HepG2 (cell line): ENCODE results near the gene ZACN. TPM values are rescaled to one million over a fixed set of nuclear protein-coding genes. Genes with fewer than 3 reads are reported as not detected.

ENCODE experiments used
- BCL6 ChIP-seq: IDR thresholded peaks from 2 replicates; pipeline ENCODE4 v1.6.1; 2016; ENCODE audit warnings: missing genetic modification reagents, missing compliant biosample characterization
- BORCS8-MEF2B ChIP-seq: sonication (generic); formaldehyde crosslinking; IDR thresholded peaks from 2 replicates; pipeline ENCODE4 v1.8.0; 2022; ENCODE audit warnings: mild to moderate bottlenecking, missing genetic modification reagents
- CHD4 ChIP-seq: fragments of 200-600 bp; sonication (generic); IDR thresholded peaks from 2 replicates; pipeline ENCODE4 v1.7.0; 2017; ENCODE audit warnings: mild to moderate bottlenecking, low read length, borderline replicate concordance
- GPN1 ChIP-seq: sonication (generic); formaldehyde crosslinking; IDR thresholded peaks from 2 replicates; pipeline ENCODE4 v1.5.1; 2020; ENCODE audit warnings: missing genetic modification reagents, borderline replicate concordance
- HDAC6 ChIP-seq: fragments of 200-600 bp; sonication (generic); IDR thresholded peaks from 2 replicates; pipeline ENCODE4 v1.7.0; 2017; ENCODE audit warnings: mild to moderate bottlenecking, antibody characterized with exemption, low read length, low read depth
- KDM5B ChIP-seq: sonication (generic); formaldehyde crosslinking; IDR thresholded peaks from 2 replicates; pipeline ENCODE4 v1.4.0; 2020; ENCODE audit warnings: missing genetic modification reagents, mild to moderate bottlenecking, borderline replicate concordance
- MIER3 ChIP-seq: IDR thresholded peaks from 2 replicates; pipeline ENCODE4 v1.6.1; 2016; ENCODE audit warnings: missing compliant biosample characterization, borderline replicate concordance
- MYNN ChIP-seq: sonication (generic); formaldehyde crosslinking; IDR thresholded peaks from 2 replicates; pipeline ENCODE4 v1.4.0; 2020; ENCODE audit warnings: mild to moderate bottlenecking, low read depth, missing genetic modification reagents
- NFKBIZ ChIP-seq: IDR thresholded peaks from 2 replicates; pipeline ENCODE4 v1.6.1; 2018; ENCODE audit warnings: missing genetic modification reagents, missing compliant biosample characterization
- PITX1 ChIP-seq: sonication (generic); formaldehyde crosslinking; IDR thresholded peaks from 2 replicates; pipeline ENCODE4 v1.5.1; 2020; ENCODE audit warnings: mild to moderate bottlenecking, missing genetic modification reagents
- SALL2 ChIP-seq: sonication (generic); formaldehyde crosslinking; IDR thresholded peaks from 2 replicates; pipeline ENCODE4 v1.8.1; 2023; ENCODE audit warnings: mild to moderate bottlenecking, missing genetic modification reagents, inconsistent platforms
- TBX2 ChIP-seq: sonication (generic); formaldehyde crosslinking; IDR thresholded peaks from 2 replicates; pipeline ENCODE4 v1.5.0; 2020; ENCODE audit warnings: missing genetic modification reagents, mild to moderate bottlenecking, borderline replicate concordance
- TEAD2 ChIP-seq: sonication (generic); formaldehyde crosslinking; IDR thresholded peaks from 2 replicates; pipeline ENCODE4 v1.9.0; 2021; ENCODE audit warnings: missing genetic modification reagents
- TOPORS ChIP-seq: sonication (generic); formaldehyde crosslinking; IDR thresholded peaks from 2 replicates; pipeline ENCODE4 v1.8.0; 2023; ENCODE audit warnings: mild to moderate bottlenecking, missing genetic modification reagents
- ZKSCAN5 ChIP-seq: sonication (generic); formaldehyde crosslinking; IDR thresholded peaks from 2 replicates; pipeline ENCODE4 v1.5.1; 2020; ENCODE audit warnings: mild to moderate bottlenecking, missing genetic modification reagents
- ZMYM2 ChIP-seq: sonication (generic); formaldehyde crosslinking; IDR thresholded peaks from 2 replicates; pipeline ENCODE4 v1.8.0; 2022; ENCODE audit warnings: mild to moderate bottlenecking, missing genetic modification reagents
- ZNF33B ChIP-seq: sonication (generic); formaldehyde crosslinking; IDR thresholded peaks from 2 replicates; pipeline ENCODE4 v1.5.1; 2020; ENCODE audit warnings: mild to moderate bottlenecking, missing genetic modification reagents
- ZNF44 ChIP-seq: sonication (generic); formaldehyde crosslinking; IDR thresholded peaks from 2 replicates; pipeline ENCODE4 v1.5.1; 2020; ENCODE audit warnings: mild to moderate bottlenecking, missing genetic modification reagents
- ZNF441 ChIP-seq: sonication (generic); formaldehyde crosslinking; IDR thresholded peaks from 2 replicates; pipeline ENCODE4 v1.7.0; 2021; ENCODE audit warnings: missing genetic modification reagents, borderline replicate concordance
- ZNF501 ChIP-seq: sonication (generic); formaldehyde crosslinking; IDR thresholded peaks from 2 replicates; pipeline ENCODE4 v1.5.1; 2020; ENCODE audit warnings: mild to moderate bottlenecking, moderate library complexity, missing genetic modification reagents
- ZNF546 ChIP-seq: sonication (generic); formaldehyde crosslinking; conservative IDR thresholded peaks from 2 replicates; pipeline ENCODE4 v1.8.1; 2023; ENCODE audit warnings: mild to moderate bottlenecking, missing genetic modification reagents
- ZNF619 ChIP-seq: sonication (generic); formaldehyde crosslinking; IDR thresholded peaks from 2 replicates; pipeline ENCODE4 v1.4.0; 2020; ENCODE audit warnings: mild to moderate bottlenecking, missing genetic modification reagents
- ZNF776 ChIP-seq: sonication (generic); formaldehyde crosslinking; IDR thresholded peaks from 2 replicates; pipeline ENCODE4 v1.4.0; 2020; ENCODE audit warnings: mild to moderate bottlenecking, missing genetic modification reagents
- polyA plus RNA-seq, 8 experiments: library from polyadenylated mRNA; depleted of rRNA in 3 of 8; stranded (reverse) in 7 of 8; unstranded in 1 of 8; fragments of >200 nt; fragmentation: Illumina TruSeq in 4 of 8; extraction: Trizol in 4 of 8; gene quantifications; 2 replicates each; pipeline versions ENCODE4 v1.2.1 to v1.2.3, GENCODE V29; 2011 to 2016; ENCODE audit warnings: low read depth in 4 of 8, missing spikeins in 1 of 8, mixed read lengths in 1 of 8; ENCODE audit not compliant: insufficient read depth in 1 of 8
- total RNA-seq, 5 experiments: library from RNA; depleted of rRNA; stranded (reverse); fragments of >200 nt; fragmentation: Illumina TruSeq; extraction: Trizol; gene quantifications; 2 replicates each; pipeline ENCODE4 v1.2.3, GENCODE V29; 2016; ENCODE audit warnings: low read depth in 1 of 5
- TF ChIP-seq, protein P1 (sequence below): IDR thresholded peaks from 2 replicates; pipeline ENCODE4 v1.6.1; 2018; ENCODE audit warnings: missing genetic modification reagents
- TF ChIP-seq, protein P2 (sequence below): sonication (generic); formaldehyde crosslinking; IDR thresholded peaks from 2 replicates; pipeline ENCODE4 v1.4.0; 2020; ENCODE audit warnings: missing genetic modification reagents, borderline replicate concordance

The ZACN gene
- total and polyA plus RNA-seq, 2 of the 13 experiments (the other 11 are each of a cell fraction or from before 2014, with no cell fraction given), result 0.11 to 0.15 TPM

DNA sequence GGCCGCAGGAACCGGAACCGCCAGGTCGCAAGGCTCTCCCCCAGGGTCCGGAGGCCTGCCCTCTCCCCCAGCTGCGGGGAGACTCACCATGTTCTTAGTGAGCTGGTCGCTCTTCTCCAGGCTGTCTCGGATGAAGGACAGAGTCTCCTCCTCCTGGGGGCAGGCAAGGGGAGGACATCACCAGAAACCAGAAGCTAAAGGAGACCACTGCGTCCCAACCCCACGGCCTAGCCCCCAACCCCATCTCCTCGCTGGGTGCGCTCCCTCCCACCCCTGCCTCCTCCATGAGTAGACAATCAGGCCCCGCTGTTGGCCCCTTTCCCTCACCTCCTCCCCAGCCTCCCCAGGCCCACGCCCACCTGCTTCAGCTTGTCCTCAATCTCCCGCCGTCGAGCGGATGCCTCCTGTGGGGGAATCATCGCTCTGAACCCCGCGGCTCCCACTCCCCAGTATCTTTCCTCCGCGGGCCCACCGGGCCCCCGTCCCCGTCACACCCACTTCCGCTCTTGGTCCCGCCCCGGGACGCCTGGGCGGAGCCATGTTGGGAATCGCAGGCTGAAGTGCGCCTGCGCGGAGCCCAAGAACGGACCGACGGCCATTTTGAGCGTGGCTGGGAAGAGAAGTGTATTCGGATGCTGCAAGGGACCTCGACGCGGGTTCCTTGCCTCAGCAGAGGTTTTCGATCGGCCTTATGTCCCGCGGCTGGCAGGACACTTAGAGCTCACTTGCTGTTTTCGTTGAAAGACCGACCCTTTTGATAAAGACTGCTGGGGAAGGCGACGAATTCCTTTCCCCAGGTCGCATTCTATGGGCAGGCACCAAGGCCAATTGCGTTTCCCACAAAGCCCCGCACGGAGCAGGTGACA is 24.5 kb downstream of the ZACN start, which contains the start of gene EXOC7 (continued):
- TF ChIP-seq KDM5B (CRISPR knock-in tag) (peak; percentile 76; the same call in 1 of the 2 replicates), MYNN (no peak), ZNF33B (CRISPR knock-in tag) (peak; percentile 87; the same call in 1 of the 2 replicates), TOPORS (CRISPR knock-in tag) (peak; percentile 31; the same call in 1 of the 2 replicates), ZKSCAN5 (CRISPR knock-in tag) (no peak), NFKBIZ (CRISPR knock-in tag) (no peak), GPN1 (CRISPR knock-in tag) (no peak), BCL6 (CRISPR knock-in tag) (0 out of 2 replicates have a peak, but pooled peaks have one; percentile 21), ZMYM2 (CRISPR knock-in tag) (no peak), MIER3 (CRISPR knock-in tag) (peak; percentile 80), TBX2 (CRISPR knock-in tag) (no peak; the same call in 1 of the 2 replicates), PITX1 (CRISPR knock-in tag) (no peak; the same call in 1 of the 2 replicates), ZNF44 (CRISPR knock-in tag) (peak; percentile 71; the same call in 1 of the 2 replicates), ZNF619 (CRISPR knock-in tag) (no peak; the same call in 1 of the 2 replicates), BORCS8-MEF2B (CRISPR knock-in tag) (peak; percentile 73; the same call in 1 of the 2 replicates), ZNF501 (CRISPR knock-in tag) (peak; percentile 79), ZNF546 (CRISPR knock-in tag) (0 out of 2 replicates have a peak, but pooled peaks have one; percentile 39), ZNF776 (0 out of 2 replicates have a peak, but pooled peaks have one; percentile 34), CHD4 (no peak), HDAC6 (no peak), ZNF441 (CRISPR knock-in tag) (peak; percentile 72), TEAD2 (CRISPR knock-in tag) (no peak), SALL2 (CRISPR knock-in tag) (no peak; the same call in 1 of the 2 replicates)
- TF ChIP-seq, protein P1, sequence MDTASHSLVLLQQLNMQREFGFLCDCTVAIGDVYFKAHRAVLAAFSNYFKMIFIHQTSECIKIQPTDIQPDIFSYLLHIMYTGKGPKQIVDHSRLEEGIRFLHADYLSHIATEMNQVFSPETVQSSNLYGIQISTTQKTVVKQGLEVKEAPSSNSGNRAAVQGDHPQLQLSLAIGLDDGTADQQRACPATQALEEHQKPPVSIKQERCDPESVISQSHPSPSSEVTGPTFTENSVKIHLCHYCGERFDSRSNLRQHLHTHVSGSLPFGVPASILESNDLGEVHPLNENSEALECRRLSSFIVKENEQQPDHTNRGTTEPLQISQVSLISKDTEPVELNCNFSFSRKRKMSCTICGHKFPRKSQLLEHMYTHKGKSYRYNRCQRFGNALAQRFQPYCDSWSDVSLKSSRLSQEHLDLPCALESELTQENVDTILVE (CRISPR knock-in tag), result peak; percentile 26; the same call in 1 of the 2 replicates
- TF ChIP-seq, protein P2, sequence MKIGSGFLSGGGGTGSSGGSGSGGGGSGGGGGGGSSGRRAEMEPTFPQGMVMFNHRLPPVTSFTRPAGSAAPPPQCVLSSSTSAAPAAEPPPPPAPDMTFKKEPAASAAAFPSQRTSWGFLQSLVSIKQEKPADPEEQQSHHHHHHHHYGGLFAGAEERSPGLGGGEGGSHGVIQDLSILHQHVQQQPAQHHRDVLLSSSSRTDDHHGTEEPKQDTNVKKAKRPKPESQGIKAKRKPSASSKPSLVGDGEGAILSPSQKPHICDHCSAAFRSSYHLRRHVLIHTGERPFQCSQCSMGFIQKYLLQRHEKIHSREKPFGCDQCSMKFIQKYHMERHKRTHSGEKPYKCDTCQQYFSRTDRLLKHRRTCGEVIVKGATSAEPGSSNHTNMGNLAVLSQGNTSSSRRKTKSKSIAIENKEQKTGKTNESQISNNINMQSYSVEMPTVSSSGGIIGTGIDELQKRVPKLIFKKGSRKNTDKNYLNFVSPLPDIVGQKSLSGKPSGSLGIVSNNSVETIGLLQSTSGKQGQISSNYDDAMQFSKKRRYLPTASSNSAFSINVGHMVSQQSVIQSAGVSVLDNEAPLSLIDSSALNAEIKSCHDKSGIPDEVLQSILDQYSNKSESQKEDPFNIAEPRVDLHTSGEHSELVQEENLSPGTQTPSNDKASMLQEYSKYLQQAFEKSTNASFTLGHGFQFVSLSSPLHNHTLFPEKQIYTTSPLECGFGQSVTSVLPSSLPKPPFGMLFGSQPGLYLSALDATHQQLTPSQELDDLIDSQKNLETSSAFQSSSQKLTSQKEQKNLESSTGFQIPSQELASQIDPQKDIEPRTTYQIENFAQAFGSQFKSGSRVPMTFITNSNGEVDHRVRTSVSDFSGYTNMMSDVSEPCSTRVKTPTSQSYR (CRISPR knock-in tag), result no peak; the same call in 1 of the 2 replicates
